HG03442 (cell line): Measurements from ENCODE around the gene FARSB.
"Not testable (repeated sequence)": the region's sequence is repeated elsewhere in the genome, so short reads cannot be mapped to it uniquely, and the experiment has no call there.

Experiments
- ATAC-seq: cut with Tn5 transposase; IDR thresholded peaks from one replicate; pipeline ENCODE4 v1.9.1; 2021; ENCODE audit warnings: mild to moderate bottlenecking, moderate library complexity; ENCODE audit not compliant: unreplicated experiment

The FARSB gene

GRCh38 chr2:222609381-222609780 lies 46.5 kb downstream of the FARSB start:
- ATAC-seq, result no peak

- no peak for ATAC-seq
Measured at GRCh38 chr2:222608081-222608480, 47.8 kb downstream of the FARSB start.

GRCh38 chr2:222606306-222606705 lies 49.6 kb downstream of the FARSB start:
- ATAC-seq, result no peak

- ATAC-seq, result no peak
Measured at GRCh38 chr2:222604749-222605515, 51.0 kb downstream of the FARSB start.

- no peak for ATAC-seq
Measured at GRCh38 chr2:222603501-222603900, 52.4 kb downstream of the FARSB start.

- no peak for ATAC-seq
Measured at GRCh38 chr2:222598611-222599010, 57.3 kb downstream of the FARSB start.

GRCh38 chr2:222595581-222595980 lies 60.3 kb downstream of the FARSB start:
- no peak for ATAC-seq

- ATAC-seq, result no peak
Measured at GRCh38 chr2:222594679-222595078, 61.2 kb downstream of the FARSB start.

- ATAC-seq, result no peak
Measured at GRCh38 chr2:222592176-222592575, 63.7 kb downstream of the FARSB start.

GRCh38 chr2:222591661-222592060 lies 64.2 kb downstream of the FARSB start:
- no peak for ATAC-seq

- not testable (repeated sequence) for ATAC-seq
Measured at GRCh38 chr2:222584589-222584988, 71.3 kb downstream of the FARSB start.

GRCh38 chr2:222582928-222583327 lies 73.0 kb downstream of the FARSB start:
- peak; percentile 47 for ATAC-seq

GRCh38 chr2:222577341-222577740 lies 78.6 kb downstream of the FARSB start:
- no peak for ATAC-seq

GRCh38 chr2:222576171-222577081 lies 79.5 kb downstream of the FARSB start:
- no peak for ATAC-seq

GRCh38 chr2:222575618-222576017 lies 80.3 kb downstream of the FARSB start:
- ATAC-seq, result no peak

GRCh38 chr2:222572751-222573174 lies 83.1 kb downstream of the FARSB start:
- ATAC-seq, result no peak

- ATAC-seq, result no peak
Measured at GRCh38 chr2:222572264-222572721, 83.6 kb downstream of the FARSB start.

- no peak for ATAC-seq
Measured at GRCh38 chr2:222569826-222570225, 86.1 kb downstream of the FARSB start.

- ATAC-seq, result no peak
Measured at GRCh38 chr2:222568865-222569264, 87.0 kb downstream of the FARSB start.

GRCh38 chr2:222566229-222566628 lies 89.7 kb downstream of the FARSB start:
- ATAC-seq, result no peak

GRCh38 chr2:222563936-222564335 lies 92.0 kb downstream of the FARSB start:
- ATAC-seq, result no peak
